ENCODE data around the gene HMG20A.
A peak's percentile ranks its signal among the peaks of the same experiment; 100 is the strongest.

HMG20A gene

DNA sequence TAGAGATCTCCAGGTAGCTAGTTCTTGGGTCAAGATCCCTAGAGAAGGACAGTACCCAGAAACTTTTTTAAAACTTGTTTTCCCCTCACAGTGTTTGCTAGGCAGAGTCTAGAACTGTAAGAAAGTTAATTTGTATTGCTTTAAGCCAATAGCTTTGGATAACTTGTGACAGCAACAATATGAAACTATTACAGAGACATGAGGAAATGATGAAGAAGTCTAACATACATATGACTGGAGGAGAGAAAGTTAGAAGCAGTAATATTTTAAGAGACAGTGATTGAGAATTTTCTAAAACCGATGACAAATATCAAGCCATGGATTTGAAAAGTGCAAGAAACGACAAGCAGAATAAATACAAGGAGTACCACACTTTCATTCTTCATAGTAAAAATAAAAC lies 10.0 kb downstream of the HMG20A start:
- no peak for DNase-seq

DNA sequence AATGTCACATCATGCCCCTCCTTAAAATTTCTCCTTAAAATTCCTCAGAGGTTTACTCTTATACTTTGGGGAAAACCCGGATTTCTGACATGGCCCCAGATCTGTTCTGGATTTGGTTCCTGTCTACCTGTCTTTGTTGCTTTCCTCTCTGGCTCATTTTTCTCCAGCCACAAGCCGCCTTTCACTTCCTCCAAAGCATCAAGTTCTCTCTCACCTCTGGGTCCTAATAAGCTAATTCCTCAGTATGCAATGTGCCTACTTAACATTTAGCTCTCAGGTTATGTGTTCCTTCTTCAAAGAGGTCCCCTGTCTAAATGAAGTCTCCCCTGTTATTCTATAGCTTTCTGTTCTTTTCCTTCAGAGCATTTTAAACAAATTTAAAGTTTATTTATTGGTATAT lies 16.1 kb downstream of the HMG20A start:
- DNase-seq, result no peak

DNA sequence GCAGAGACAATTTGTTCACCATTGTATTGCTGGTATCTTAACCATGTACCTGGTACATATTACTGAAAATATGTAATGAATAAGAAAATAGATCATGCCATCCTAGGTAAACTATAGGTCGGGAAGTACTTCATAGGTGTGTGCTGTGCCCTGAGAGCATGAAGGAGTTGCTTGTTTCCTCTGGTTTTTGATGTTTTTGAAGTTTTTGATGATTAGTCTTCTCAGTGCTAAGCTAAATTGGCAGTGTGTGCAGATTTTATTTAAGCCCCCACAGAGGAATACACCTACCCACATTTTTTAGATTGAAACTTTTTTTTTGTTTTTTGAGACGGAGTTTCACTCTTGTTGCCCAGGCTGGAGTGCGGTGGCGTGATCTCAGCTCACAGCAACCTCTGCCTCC lies 16.6 kb downstream of the HMG20A start:
- DNase-seq, result no peak

DNA sequence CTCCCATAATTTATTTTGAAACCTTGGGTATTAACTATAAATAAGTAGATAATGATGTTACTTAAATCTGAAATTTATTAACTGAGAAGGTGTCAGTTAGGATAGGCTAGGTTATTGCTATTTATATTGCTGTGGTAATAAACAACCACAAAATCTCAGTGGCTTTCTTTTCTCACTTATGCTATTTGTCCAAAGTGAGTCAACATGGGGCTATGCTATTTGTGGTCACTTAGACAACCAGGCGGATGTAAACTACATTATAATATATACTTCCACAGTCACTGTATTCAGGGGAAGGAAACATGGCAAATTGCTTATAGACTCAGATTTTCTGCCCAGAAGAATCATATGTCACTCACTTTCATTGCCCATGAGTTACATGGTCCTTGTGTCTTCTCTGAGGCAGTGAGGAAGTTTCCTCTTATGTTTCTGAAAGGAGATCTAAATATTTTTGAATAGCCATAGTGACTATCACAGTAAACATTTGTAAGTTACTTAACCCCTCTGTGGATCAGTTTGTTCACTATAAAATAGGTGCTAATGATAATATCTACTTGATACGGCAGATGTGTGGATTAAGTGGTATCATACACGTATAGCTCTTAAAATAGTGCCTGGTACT lies 19.8 kb downstream of the HMG20A start:
- peak; percentile 74 for DNase-seq

DNA sequence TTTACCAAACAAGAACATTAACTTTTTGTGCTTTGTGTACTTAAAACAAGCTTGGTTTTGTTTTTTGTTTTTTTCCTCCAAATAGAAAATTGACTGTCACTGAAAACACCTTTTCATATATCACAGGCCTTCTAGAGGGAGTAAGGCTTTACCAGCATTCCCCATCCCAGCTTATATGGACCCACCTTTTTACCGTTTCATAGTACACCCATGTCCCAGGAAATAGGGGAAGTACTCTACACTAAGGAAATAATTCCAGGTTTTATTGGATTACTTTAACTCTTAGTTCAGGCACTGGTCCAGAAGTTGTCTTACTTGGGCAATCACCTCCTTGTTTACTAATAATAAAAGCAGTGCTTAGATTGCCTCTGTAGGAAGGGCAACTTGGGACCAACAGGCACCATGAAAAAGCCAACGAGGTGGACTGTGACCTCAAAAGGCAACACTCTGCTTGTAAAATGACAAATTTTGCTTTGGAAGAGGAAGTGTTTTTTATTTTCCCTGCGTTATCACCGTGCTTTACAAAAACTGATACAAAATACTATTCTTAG lies 26.2 kb downstream of the HMG20A start:
- DNase-seq, result no peak

DNA sequence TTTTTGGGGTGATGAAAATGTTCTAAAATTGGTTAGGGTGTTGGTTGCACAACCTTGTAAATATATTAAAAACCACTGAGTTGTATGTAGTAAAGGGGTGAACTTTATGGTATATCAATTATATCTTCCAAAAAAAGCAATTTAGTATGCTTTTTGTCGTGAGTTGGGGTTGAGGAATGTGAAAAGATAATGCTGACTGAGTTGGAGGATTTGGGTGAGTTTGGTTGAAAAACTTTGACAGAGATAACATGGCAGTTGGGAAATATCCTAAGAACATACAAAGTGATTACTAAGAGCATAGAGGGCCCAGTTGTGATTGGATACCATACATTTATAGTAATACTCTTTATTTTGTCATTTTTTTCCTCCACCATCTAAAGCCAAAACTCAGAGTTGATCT lies 33.6 kb downstream of the HMG20A start:
- peak; percentile 68 for DNase-seq

DNA sequence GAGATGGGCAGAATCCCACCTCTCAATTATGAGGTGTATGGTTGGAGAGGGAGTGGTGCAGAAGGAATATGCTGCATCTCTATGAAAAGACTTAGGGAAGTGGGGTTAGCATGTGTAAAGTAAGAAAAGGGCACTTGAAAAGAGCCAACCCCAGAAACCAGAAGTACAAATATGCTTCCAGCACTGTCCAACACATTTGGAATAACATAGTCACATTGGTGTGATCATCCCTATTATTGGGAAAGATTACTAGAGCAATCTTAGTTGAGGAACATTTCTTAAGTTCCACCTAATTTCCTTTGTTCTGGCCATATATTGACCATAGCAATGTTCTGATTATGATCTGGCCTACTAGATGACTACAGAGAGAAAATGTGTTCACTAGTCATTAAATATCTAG lies 34.3 kb downstream of the HMG20A start:
- DNase-seq, result no peak

DNA sequence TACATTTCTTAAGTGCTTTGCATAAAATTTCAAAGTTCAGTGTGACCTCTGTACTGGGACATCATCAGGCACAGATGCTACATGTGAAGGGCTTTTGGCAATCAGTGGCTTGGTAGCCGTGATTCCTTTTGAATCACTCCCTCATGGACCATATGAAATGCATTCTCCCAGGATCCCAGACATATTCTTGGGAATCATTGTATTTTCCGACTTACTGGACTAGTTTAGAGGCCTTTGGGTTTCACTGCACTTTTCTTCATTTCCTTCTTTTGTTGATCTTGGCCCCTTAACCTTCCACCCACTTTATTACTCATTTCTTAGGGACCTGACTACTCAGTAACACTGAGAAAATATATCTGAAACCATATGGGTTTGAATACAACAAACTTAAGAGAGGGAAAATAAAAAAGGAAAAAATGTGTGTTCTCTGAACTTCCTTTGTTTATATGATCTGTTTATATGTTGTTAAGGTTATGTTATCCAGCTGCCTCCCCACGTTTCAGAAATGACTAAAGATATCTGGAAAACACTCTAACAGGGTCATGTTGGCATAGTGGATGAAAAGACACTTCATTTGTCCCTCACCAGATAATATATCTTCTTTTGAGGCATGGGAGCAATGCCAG lies 35.1 kb downstream of the HMG20A start:
- peak; percentile 87 for DNase-seq

DNA sequence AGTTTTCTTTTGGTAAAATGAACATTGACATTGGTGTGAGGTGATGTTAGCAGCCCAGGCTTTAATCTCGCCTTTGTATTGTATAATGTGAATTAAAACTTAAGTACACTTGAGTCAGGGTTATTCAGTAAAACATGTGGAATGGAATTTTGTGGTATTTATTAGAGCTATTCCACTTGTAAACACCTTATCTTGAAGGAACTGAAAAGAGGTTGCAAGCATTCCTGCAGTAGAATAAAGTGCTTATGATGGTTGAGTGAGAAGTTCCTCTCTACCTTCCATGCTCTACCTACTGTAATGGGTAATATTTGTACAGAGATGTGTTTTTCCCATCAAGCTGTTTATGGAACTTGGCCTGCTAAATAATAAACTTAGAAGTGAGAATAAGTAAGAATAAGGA lies 36.1 kb downstream of the HMG20A start:
- DNase-seq, result no peak

DNA sequence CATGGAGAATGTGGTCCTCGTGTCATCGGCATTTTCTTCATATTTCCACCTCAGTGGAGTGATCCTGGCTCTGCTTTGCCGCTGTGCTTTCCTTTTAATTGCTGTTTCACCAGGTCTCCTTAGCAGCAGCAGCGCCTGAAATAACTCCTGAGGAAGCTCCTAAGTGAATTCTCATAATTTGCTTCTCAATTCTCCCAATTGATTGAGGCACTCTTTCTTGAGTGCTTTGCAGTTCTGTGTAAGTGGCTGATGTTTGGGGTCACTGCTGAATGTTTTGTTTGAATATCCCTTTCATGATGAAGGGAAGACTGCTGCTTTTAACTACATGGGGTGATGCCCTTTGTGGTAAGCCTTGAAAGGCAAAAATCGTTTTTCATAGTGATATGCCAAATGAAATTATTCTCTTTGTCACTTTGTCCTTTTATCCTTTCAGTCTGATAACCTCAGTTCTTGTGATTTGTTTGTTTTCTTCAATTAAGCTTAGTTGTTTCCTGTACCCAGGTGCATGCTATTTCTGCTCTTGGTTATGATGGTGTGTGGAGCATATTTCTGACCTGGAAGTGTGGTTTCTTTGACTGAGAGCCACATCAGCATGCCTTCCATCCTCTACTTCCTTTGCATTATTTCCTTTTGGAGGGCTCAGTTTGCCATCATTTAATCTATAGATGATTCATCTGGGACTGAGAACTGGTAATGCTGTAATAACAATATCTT lies 36.7 kb downstream of the HMG20A start:
- no peak for DNase-seq

DNA sequence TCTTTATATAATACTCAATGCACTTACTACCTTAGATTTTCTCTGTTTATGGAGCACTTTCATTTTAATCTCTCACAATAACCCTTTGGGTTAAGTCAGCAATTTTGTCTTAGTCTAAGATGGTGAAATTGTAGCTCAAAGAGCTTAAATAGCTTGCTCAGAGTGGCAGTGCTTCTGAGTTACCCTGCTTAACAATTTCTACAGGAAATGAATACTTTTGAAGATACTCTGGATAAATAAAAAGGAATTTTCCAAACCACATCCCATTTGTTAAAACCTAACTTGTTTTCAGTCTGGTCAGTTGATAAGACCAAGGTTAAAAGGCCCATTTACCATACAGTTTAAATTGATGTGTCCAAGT lies 37.2 kb downstream of the HMG20A start:
- DNase-seq, result peak; percentile 77

DNA sequence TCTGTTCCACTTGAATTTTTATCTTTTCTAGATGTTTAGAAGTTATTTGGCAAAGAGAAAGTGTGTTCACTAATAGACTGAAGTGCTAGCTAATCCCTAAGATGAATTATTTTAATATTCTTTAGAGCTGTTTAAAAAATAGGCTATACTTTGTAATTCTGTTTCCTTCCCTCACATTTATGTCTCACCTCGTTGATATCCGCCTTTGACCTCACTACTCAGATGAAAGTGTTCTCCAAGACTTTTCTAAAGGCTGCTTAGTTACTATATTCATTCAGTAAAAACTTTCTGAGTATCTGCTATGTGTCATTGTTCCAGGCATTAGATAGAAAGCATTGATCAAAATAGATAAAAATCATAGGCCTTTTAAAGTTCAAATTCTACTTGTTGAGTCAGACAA lies 38.3 kb downstream of the HMG20A start:
- no peak for DNase-seq

DNA sequence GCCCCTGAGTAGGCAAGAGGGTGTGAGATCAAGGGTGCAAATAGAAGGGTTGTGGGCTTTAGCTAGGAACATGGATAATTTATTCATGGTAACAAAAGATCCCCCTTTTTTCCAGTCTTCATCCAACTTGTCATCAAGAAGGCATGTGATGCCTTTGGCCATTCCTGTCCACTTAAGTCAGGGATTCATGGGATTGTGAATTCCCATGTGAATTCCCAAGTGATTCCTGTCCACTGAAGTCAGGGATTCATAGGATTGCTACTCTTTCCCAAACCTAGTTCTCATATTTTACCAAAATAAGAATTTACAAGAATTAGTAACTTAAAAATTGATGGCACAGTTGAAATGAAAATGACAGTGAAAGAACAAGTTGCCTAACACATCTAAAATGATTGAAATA lies 40.8 kb downstream of the HMG20A start:
- peak; percentile 96 for DNase-seq

DNA sequence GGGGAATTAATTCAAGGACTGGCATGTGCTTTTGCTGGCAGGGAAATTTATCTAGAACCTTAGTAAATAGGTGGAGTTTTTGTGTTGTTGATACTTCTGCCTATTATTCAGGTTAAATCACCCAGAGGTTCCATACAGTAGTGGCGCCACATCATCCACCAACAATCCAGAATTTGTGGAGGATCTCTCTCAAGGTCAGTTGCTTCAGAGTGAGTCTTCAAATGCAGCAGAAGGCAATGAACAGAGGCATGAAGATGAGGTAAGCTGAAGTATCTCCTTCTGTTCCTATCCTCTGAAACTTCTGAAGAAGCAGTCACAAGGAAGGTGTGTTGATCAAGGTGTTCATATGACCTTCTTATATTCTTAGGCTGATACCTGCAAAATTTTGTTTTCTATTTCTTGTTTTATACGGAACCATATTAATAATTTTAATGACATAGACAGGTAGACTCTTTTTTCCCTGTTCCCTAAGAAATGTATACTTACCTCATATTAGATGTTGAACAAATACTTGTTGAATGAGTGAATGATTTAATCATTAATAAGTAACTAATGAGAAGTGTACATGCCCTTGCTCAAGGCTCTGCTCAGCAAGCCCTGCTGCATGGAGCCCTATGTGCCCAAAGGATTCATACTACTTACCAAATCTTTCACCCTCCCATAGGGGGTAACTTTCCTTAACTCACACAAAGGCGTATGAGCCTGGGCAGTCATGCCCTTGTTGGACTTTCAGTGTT lies 43.6 kb downstream of the HMG20A start:
- peak; percentile 23 for DNase-seq

DNA sequence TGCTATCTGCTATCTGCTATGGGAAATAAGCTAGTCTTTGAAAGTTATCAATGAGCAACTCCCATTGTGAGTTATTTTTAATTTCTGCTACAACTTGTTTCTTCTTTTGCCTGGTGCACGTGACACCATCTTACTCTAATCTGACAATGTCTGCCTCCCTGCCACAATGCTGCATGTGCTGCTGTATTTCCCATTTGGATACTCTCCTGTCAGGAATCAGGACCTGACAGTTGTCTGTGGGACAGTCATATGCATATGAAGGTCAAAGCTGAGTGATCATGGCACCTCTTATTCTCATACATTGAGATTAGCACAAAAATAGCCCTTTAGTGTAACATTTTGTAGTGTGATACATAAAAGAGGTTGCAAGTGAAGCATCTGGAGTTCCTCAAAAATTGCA lies 45.8 kb downstream of the HMG20A start:
- no peak for DNase-seq

DNA sequence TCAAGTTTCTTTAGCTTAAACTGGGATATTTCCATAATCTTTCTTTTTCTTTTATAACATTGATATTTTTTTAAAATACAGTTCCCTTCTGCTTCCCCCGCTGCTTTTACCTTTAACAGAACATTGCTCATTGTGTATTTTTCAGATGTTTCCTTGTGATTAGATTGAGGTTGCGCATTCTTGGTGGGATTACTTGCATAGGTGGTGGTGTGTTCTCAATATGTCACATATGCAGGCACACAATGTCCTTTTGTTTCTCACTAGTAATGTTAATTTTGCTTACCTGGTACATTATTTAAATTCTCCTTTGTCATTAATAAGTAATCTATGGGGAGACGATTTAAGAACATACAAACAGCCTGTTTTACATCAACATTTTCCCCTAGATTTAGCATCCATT lies 48.2 kb downstream of the HMG20A start:
- DNase-seq, result no peak

DNA sequence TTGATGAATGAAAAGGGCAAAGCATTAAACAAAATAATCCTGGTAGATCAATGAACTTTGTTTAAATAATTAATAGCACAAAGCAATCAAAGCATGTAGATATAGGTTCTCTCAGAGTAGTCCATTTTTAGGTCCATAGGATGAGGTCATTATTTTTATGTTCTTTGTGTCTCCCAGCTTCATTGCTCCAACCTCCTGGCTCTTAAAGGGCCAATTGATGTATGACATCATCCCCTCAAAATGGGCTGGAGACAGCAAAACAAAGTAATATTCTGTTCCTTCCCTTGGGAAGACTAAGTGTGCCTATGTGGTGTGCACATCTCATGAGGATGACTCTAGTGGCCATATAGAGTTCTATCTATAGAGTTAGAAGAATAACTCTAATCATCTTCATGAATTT lies 49.5 kb downstream of the HMG20A start:
- peak; percentile 50 for DNase-seq

DNA sequence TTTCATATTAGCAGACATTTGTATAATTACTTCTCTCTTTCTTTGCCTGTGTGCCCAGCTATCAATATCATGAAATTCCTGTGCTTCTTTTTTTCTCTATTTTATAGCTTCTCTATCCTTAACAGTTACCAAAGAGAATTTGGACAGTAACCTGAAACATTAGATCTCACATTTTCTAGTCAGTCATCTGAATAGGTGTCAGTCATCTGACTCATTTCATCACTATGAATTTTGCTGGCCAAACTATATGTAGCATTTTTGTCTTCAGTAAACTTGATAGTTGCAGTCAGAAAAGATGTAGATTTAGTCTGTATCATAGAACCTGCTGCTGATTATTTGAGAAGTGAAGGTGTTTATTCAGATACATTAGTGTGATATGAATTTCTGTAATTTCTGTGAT lies 52.6 kb downstream of the HMG20A start:
- no peak for DNase-seq

DNA sequence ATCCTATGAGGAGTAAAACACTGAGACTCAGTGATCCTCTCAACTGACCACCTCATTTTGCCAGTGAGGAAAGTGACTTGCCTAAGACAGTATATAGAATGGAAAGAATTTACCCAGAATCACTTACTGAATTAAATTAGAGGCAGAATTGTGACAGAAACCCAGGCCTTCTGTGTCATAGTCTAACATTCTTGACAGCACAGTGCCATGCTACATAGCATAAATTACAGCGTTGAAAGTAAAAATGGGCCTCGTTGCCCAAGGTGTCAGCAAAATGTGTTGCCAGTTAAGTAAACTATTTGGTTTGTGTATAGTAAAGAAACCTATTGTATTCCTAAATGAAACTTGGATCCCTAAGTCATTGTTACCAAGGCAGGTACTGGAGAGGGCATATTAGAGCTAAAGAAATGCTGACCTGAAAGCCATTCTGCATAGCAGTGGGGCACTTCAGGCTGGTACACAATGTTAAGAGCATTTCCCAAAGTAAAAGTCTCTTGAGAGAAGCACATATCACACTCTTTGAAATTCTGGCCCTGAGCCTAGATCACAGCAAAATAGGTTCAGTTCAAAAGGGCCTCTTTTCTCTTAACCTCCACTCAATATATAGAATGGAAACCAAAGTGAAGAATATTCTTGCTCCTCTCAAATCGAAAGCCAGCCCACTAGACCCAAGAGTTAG lies 53.8 kb downstream of the HMG20A start:
- DNase-seq, result no peak

DNA sequence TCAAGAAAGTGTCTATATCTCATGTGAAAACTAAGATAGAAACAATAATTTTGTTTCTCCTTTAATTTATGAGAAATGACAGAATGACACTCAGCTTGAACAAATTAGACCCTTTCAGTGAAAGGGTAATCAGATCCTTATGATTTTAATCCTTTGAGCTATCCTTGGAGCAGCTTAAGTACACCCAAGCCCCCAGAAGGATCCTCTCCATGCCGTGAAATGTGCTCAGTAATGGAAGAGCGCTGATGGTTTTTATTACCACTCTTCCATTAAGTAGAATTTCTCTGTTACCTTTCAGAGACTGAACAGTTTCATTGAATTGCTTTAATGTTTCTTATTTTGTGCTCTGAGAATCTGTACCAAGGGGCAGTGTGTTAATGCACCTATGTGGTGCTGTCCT lies 54.3 kb downstream of the HMG20A start:
- DNase-seq, result no peak

DNA sequence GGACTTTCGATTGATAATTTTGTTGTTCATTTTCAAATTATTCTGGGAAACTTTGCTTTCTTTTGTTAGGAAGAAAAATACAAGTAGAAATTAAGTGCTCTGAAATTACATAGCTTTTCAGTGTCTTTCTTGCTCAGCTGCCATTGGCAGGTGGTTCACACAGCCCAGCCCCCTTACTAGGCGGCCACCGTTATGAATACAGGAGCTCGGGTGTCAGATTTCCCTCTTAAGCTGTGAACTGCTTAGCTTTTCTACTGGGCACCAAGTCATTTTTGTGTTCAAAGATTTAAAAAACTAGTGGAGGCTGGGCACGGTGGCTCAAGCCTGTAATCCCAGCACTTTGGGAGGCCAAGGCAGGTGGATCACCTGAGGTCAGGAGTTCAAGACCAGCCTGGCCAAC lies 55.2 kb downstream of the HMG20A start:
- no peak for DNase-seq

DNA sequence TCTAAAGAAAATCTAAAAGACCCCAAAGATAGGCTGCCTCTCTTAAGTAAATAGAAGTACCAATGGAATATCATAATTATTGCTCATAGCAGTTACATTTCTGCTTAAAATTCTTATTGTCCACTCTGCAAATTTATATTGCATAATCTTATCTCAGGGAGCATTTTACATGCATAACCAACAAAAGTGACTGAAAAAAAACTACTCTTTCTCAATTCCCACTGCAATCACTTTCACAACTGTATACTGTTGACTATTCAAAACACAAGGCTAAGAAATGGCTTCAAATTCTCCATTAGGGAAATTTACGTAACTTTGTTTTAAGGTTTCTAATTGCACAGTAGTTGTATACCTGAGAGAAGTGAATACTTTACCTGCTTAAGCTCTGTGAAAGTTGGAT lies 56.3 kb downstream of the HMG20A start:
- DNase-seq, result no peak

DNA sequence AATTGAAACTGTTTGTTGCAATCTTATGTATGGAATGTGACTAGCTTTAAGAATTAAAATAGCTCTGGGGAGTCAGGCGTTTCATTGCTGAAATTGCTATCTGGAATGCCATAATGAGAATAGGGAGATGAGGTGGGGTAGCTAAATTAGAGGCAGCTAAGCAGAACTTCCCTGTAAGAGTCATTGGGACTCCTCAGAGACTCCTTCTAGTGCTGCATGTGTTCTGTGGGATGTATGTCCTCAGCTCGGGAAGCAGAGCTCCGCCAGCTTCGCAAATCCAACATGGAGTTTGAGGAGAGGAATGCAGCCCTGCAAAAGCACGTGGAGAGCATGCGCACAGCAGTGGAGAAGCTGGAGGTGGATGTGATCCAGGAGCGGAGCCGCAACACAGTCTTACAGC lies 57.4 kb downstream of the HMG20A start:
- DNase-seq, result no peak
